SK-N-SH (cell line): ENCODE results near the gene CCR8. TPM values are rescaled to one million over a fixed set of nuclear protein-coding genes. Genes with fewer than 3 reads are reported as not detected.

Experiments
- CTCF ChIA-PET: fragments of 300-600, 350-600 bp; formaldehyde crosslinking; extraction: SDS; loops from one replicate; lab custom pipeline; 2021; lab: Yijun Ruan, JAX
- POLR2A ChIA-PET: fragments of 350-600 bp; sonication (Branson Sonifier 250); formaldehyde crosslinking; extraction: SDS; loops from one replicate; lab custom pipeline; 2020; ENCODE audit warnings: antibody characterized with exemption, inconsistent platforms; lab: Yijun Ruan, JAX
- DNase-seq: peaks from one replicate; pipeline ENCODE4 v3.0.0; 2012
- H2AFZ ChIP-seq: fragments of 200-600 bp; sonication (generic); 2 replicates; pipeline ENCODE4 v1.8.1; 2016; ENCODE audit warnings: antibody characterized with exemption, mild to moderate bottlenecking, low read depth
- H3F3A ChIP-seq: fragments of 200-600 bp; sonication (generic); replicated peaks from 2 replicates; pipeline ENCODE3; 2016; ENCODE audit warnings: antibody characterized with exemption, mild to moderate bottlenecking; ENCODE audit not compliant: insufficient read depth
- H3K27ac ChIP-seq, 2 experiments: fragments of 200-500 bp in 1 of 2; fragments of 200-600 bp in 1 of 2; sonication (Bioruptor generic) in 1 of 2; sonication (generic), shearing (Covaris generic) in 1 of 2; 2 replicates each; pipeline versions ENCODE4 v1.5.1 to v1.6.1; 2014 to 2016; ENCODE audit warnings: low read depth in 2 of 2, inconsistent platforms in 1 of 2, low read length in 1 of 2, mild to moderate bottlenecking in 1 of 2, mixed read lengths in 1 of 2
- H3K27me3 ChIP-seq: fragments of 200-600 bp; sonication (generic), shearing (Covaris generic); 2 replicates; pipeline ENCODE4 v1.6.1; 2016; ENCODE audit warnings: mixed run types; ENCODE audit not compliant: insufficient read depth
- H3K36me3 ChIP-seq, 2 experiments: fragments of 200-500 bp in 1 of 2; fragments of 200-600 bp in 1 of 2; sonication (Bioruptor generic) in 1 of 2; sonication (generic) in 1 of 2; replicated peaks in 1 of 2; 2 replicates each; pipeline versions ENCODE3 to v1.5.1; 2014 to 2016; ENCODE audit warnings: low read length in 1 of 2, mild to moderate bottlenecking in 1 of 2; ENCODE audit not compliant: insufficient read depth in 2 of 2, control insufficient read depth in 1 of 2
- H3K4me1 ChIP-seq, 2 experiments: fragments of 200-500 bp in 1 of 2; fragments of 200-600 bp in 1 of 2; sonication (Bioruptor generic) in 1 of 2; sonication (generic), shearing (Covaris generic) in 1 of 2; 2 replicates each; pipeline versions ENCODE4 v1.5.1 to v1.6.1; 2014 to 2016; ENCODE audit warnings: low read depth in 1 of 2, low read length in 1 of 2, mixed run types in 1 of 2; ENCODE audit not compliant: insufficient read depth in 2 of 2, control insufficient read depth in 1 of 2
- H3K4me2 ChIP-seq: fragments of 200-600 bp; sonication (generic), shearing (Covaris generic); 2 replicates; pipeline ENCODE4 v1.6.1; 2017; ENCODE audit warnings: mixed run types
- H3K4me3 ChIP-seq, 2 experiments: fragments of 200-500 bp in 1 of 2; fragments of 200-600 bp in 1 of 2; sonication (Bioruptor generic) in 1 of 2; sonication (generic), shearing (Covaris generic) in 1 of 2; 2 replicates each; pipeline versions ENCODE4 v1.5.1 to v1.8.1; 2014 to 2016; ENCODE audit warnings: low read depth in 2 of 2, inconsistent platforms in 1 of 2, low read length in 1 of 2, mild to moderate bottlenecking in 1 of 2, mixed read lengths in 1 of 2, moderate library complexity in 1 of 2
- H3K79me2 ChIP-seq: fragments of 200-600 bp; sonication (generic); 2 replicates; pipeline ENCODE4 v1.8.1; 2017; ENCODE audit warnings: mild to moderate bottlenecking; ENCODE audit not compliant: insufficient read depth
- H3K9ac ChIP-seq: fragments of 200-600 bp; sonication (generic); 2 replicates; pipeline ENCODE4 v1.6.1; 2017; ENCODE audit warnings: mixed run types
- H3K9me2 ChIP-seq: fragments of 200-600 bp; sonication (generic); 2 replicates; pipeline ENCODE4 v1.6.1; 2017; ENCODE audit warnings: mixed run types
- H3K9me3 ChIP-seq: fragments of 200-600 bp; sonication (generic); 2 replicates; pipeline ENCODE4 v1.6.1; 2017; ENCODE audit warnings: mixed run types, mild to moderate bottlenecking, moderate library complexity
- H4K20me1 ChIP-seq: fragments of 200-600 bp; sonication (generic); 2 replicates; pipeline ENCODE4 v1.6.1; 2017; ENCODE audit warnings: mild to moderate bottlenecking, mixed run types; ENCODE audit not compliant: insufficient read depth
- CHD2 ChIP-seq: fragments of 150-350 bp; IDR thresholded peaks from 2 replicates; pipeline ENCODE4 v1.6.1; 2018; ENCODE audit warnings: low read length; ENCODE audit not compliant: partially characterized antibody
- ELF1 ChIP-seq: IDR thresholded peaks from 2 replicates; pipeline ENCODE4 v1.4.0; 2012
- EP300 ChIP-seq, 2 experiments: IDR thresholded peaks; 2 replicates each; pipeline versions ENCODE4 v1.4.0 to v1.6.1; 2012; ENCODE audit warnings: borderline replicate concordance in 1 of 2, low read depth in 1 of 2, low read length in 1 of 2
- EZH2phosphoT487 ChIP-seq: fragments of 200-600 bp; sonication (generic); IDR thresholded peaks from 2 replicates; pipeline ENCODE4 v1.6.1; 2017; ENCODE audit warnings: low read depth, mixed run types, mild to moderate bottlenecking, antibody characterized with exemption, moderate library complexity, borderline replicate concordance
- FOSL2 ChIP-seq: IDR thresholded peaks from 2 replicates; pipeline ENCODE4 v1.4.0; 2012; ENCODE audit warnings: low read depth, mild to moderate bottlenecking, moderate library complexity, borderline replicate concordance
- FOXJ3 ChIP-seq: sonication (generic); formaldehyde crosslinking; IDR thresholded peaks from 2 replicates; pipeline ENCODE4 v1.5.1; 2020; ENCODE audit warnings: mild to moderate bottlenecking, missing genetic modification reagents
- FOXM1 ChIP-seq: IDR thresholded peaks from 2 replicates; pipeline ENCODE4 v1.4.0; 2012; ENCODE audit warnings: low read depth, mild to moderate bottlenecking
- GABPA ChIP-seq: IDR thresholded peaks from 2 replicates; pipeline ENCODE4 v1.4.0; 2012; ENCODE audit warnings: low read depth, mild to moderate bottlenecking
- JUND ChIP-seq: IDR thresholded peaks from 2 replicates; pipeline ENCODE4 v1.4.0; 2012
- MEF2A ChIP-seq: IDR thresholded peaks from 2 replicates; pipeline ENCODE4 v1.4.0; 2012; ENCODE audit warnings: low read depth, borderline replicate concordance
- MXI1 ChIP-seq: IDR thresholded peaks from 2 replicates; pipeline ENCODE4 v1.6.1; 2012; ENCODE audit warnings: mild to moderate bottlenecking, low read depth, low read length, improper control_type of control experiment
- POLR2AphosphoS5 ChIP-seq: IDR thresholded peaks from 2 replicates; pipeline ENCODE4 v1.6.1; 2012; ENCODE audit warnings: low read depth, low read length
- RAD21 ChIP-seq: IDR thresholded peaks from 2 replicates; pipeline ENCODE4 v1.6.1; 2012; ENCODE audit warnings: mild to moderate bottlenecking, low read length
- RCOR1 ChIP-seq: fragments of 150-350 bp; IDR thresholded peaks from 2 replicates; pipeline ENCODE4 v1.6.1; 2017; ENCODE audit warnings: antibody characterized with exemption, low read length
- REST ChIP-seq: IDR thresholded peaks from 2 replicates; pipeline ENCODE4 v1.6.1; 2012; ENCODE audit warnings: mild to moderate bottlenecking, low read depth, low read length, moderate library complexity
- RFX5 ChIP-seq: IDR thresholded peaks from 2 replicates; pipeline ENCODE4 v1.6.1; 2012; ENCODE audit warnings: mild to moderate bottlenecking, improper control_type of control experiment, low read length
- SIN3A ChIP-seq: IDR thresholded peaks from 2 replicates; pipeline ENCODE4 v1.6.1; 2012; ENCODE audit warnings: low read depth, mild to moderate bottlenecking, low read length, moderate library complexity, borderline replicate concordance
- TAF1 ChIP-seq: IDR thresholded peaks from 2 replicates; pipeline ENCODE4 v1.6.1; 2012; ENCODE audit warnings: low read depth, mild to moderate bottlenecking, low read length, moderate library complexity, borderline replicate concordance
- TCF12 ChIP-seq: IDR thresholded peaks from 2 replicates; pipeline ENCODE4 v1.4.0; 2012
- YY1 ChIP-seq: IDR thresholded peaks from 2 replicates; pipeline ENCODE4 v1.4.0; 2012; ENCODE audit warnings: low read depth, mild to moderate bottlenecking
- WGBS: methylation state at CpG from one replicate; pipeline ENCODE4 v1.1.6; 2017; ENCODE audit warnings: low lambda C conversion rate; 5-methylcytosine and 5-hydroxymethylcytosine counted together
- polyA plus RNA-seq, 3 experiments: library from polyadenylated mRNA; depleted of rRNA; stranded (reverse); fragments of >200 nt; gene quantifications; 2 replicates each; pipeline ENCODE4 v1.2.3, GENCODE V29; 2012
- TF ChIP-seq, protein P1 (sequence below): IDR thresholded peaks from 2 replicates; pipeline ENCODE4; 2012
- TF ChIP-seq, protein P2 (sequence below): IDR thresholded peaks from 2 replicates; pipeline ENCODE4 v1.4.0; 2012; ENCODE audit warnings: low read depth, borderline replicate concordance
- TF ChIP-seq, protein P3 (sequence below): fragments of 150-350 bp; IDR thresholded peaks from 2 replicates; pipeline ENCODE4 v1.6.1; 2017; ENCODE audit warnings: antibody characterized with exemption, low read length, low read depth, borderline replicate concordance
- TF ChIP-seq, protein P4 (sequence below): fragments of 150-350 bp; IDR thresholded peaks from 2 replicates; pipeline ENCODE4 v1.6.1; 2016; ENCODE audit warnings: mild to moderate bottlenecking, low read depth, low read length
- TF ChIP-seq, protein P5 (sequence below): IDR thresholded peaks from 2 replicates; pipeline ENCODE4 v1.4.0; 2012; ENCODE audit warnings: low read depth, borderline replicate concordance

CCR8 gene
- polyA plus RNA-seq, 1 of the 3 experiments (the other 2 are of a cell fraction) = not detected

DNA sequence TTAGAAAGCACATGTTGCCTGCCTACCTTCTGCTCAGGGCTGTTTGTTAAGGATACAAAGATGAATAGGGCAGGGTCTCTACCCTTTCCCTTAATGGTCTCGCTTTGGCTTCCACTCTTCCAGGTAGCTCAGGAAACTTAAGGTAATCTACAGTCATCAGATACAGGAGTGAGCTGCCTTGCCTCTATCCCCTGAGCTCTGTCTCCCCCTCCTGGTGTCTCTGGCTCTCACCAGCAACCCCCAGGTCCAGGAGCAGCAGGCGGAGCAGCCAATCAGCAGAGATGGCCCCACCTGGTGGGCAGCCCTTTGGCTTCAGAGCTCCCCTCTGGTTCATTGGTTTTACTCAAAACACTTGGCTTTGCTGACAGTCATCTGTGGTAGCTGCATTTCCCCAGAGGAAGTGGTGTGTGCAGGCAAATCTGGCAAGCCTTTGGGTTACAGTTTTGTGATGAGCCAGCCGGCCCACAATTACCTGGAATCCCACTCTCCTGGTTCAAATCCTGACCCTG is 41.2 kb upstream of the CCR8 start:
- Histone ChIP-seq H3F3A (no peaks in the 10 kb centered on the region), H3K27me3 (no peaks in the 10 kb centered on the region), H3K4me1 (no peaks in the 10 kb centered on the region), H3K79me2 (no peaks in the 10 kb centered on the region), H3K4me3 (no peak overlapping the region; a peak in 1 of 4 replicates), H3K4me2 (no peak overlapping the region), H4K20me1 (no peaks in the 10 kb centered on the region), H3K9me3 (no peaks in the 10 kb centered on the region), H3K36me3 (no peaks in the 10 kb centered on the region), H3K9ac (no peak overlapping the region), H3K9me2 (no peaks in the 10 kb centered on the region), H3K27ac (no peak overlapping the region), H2AFZ (no peak overlapping the region)
- ChIA-PET POLR2A (interaction anchor here (0.6 to 0.9 kb wide), 2 partner anchors 161 to 791 kb away, joined by 3 to 4 read pairs; no protein-coding TSS in a partner anchor), CTCF (interaction anchor here (0.6 to 12.9 kb wide), 88 partner anchors 8 to 792 kb away, joined by 3 to 510 read pairs (median 6); partner anchors contain the start of genes CX3CR1, EXOG, GORASP1 and RPSA)
- peak; percentile 92 for DNase-seq
- WGBS = 30% methylated on average over 3 of the region's 3 CpGs
- TF ChIP-seq, protein P1, sequence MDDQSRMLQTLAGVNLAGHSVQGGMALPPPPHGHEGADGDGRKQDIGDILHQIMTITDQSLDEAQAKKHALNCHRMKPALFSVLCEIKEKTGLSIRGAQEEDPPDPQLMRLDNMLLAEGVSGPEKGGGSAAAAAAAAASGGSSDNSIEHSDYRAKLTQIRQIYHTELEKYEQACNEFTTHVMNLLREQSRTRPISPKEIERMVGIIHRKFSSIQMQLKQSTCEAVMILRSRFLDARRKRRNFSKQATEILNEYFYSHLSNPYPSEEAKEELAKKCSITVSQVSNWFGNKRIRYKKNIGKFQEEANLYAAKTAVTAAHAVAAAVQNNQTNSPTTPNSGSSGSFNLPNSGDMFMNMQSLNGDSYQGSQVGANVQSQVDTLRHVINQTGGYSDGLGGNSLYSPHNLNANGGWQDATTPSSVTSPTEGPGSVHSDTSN = peak; percentile 92
- TF ChIP-seq YY1 (no peak), SIN3A (no peak), FOXJ3 (no peak), EP300 (IDR thresholded peaks at IDR 0.05; ENCODE audit: borderline replicate concordance in 1 of 2, low read depth in 1 of 2, low read length in 1 of 2) (no peak), REST (no peak), MEF2A (no peak), JUND (no peak), CHD2 (no peak), POLR2AphosphoS5 (no peak), ELF1 (no peak), EZH2phosphoT487 (no peak), RCOR1 (no peak), FOXM1 (no peak), FOSL2 (no peak), MXI1 (no peak), RAD21 (peak; percentile 98), TCF12 (no peak), RFX5 (no peak), GABPA (no peak), TAF1 (no peak)
- TF ChIP-seq, protein P2, sequence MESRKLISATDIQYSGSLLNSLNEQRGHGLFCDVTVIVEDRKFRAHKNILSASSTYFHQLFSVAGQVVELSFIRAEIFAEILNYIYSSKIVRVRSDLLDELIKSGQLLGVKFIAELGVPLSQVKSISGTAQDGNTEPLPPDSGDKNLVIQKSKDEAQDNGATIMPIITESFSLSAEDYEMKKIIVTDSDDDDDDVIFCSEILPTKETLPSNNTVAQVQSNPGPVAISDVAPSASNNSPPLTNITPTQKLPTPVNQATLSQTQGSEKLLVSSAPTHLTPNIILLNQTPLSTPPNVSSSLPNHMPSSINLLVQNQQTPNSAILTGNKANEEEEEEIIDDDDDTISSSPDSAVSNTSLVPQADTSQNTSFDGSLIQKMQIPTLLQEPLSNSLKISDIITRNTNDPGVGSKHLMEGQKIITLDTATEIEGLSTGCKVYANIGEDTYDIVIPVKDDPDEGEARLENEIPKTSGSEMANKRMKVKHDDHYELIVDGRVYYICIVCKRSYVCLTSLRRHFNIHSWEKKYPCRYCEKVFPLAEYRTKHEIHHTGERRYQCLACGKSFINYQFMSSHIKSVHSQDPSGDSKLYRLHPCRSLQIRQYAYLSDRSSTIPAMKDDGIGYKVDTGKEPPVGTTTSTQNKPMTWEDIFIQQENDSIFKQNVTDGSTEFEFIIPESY = no peak
- TF ChIP-seq, protein P3, sequence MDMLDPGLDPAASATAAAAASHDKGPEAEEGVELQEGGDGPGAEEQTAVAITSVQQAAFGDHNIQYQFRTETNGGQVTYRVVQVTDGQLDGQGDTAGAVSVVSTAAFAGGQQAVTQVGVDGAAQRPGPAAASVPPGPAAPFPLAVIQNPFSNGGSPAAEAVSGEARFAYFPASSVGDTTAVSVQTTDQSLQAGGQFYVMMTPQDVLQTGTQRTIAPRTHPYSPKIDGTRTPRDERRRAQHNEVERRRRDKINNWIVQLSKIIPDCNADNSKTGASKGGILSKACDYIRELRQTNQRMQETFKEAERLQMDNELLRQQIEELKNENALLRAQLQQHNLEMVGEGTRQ = no peak
- TF ChIP-seq, protein P4, sequence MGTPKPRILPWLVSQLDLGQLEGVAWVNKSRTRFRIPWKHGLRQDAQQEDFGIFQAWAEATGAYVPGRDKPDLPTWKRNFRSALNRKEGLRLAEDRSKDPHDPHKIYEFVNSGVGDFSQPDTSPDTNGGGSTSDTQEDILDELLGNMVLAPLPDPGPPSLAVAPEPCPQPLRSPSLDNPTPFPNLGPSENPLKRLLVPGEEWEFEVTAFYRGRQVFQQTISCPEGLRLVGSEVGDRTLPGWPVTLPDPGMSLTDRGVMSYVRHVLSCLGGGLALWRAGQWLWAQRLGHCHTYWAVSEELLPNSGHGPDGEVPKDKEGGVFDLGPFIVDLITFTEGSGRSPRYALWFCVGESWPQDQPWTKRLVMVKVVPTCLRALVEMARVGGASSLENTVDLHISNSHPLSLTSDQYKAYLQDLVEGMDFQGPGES = no peak
- TF ChIP-seq, protein P5, sequence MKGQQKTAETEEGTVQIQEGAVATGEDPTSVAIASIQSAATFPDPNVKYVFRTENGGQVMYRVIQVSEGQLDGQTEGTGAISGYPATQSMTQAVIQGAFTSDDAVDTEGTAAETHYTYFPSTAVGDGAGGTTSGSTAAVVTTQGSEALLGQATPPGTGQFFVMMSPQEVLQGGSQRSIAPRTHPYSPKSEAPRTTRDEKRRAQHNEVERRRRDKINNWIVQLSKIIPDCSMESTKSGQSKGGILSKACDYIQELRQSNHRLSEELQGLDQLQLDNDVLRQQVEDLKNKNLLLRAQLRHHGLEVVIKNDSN = no peak
